NCI-H510A (cell line): ENCODE measurements around the gene NEUROD1.

Source experiments
- DNase-seq: peaks from one replicate; lab custom pipeline; 2025; lab: John Stamatoyannopoulos, UW

NEUROD1 gene

GRCh38 chr2:181680937-181681811 lies 857 bp upstream of the NEUROD1 start:
- no peak for DNase-seq

- no peak for DNase-seq
Observed at GRCh38 chr2:181679544-181679979, 755 bp downstream of the NEUROD1 start.

- DNase-seq, result no peak
Observed at GRCh38 chr2:181678861-181679543, 1.3 kb downstream of the NEUROD1 start.

DNA sequence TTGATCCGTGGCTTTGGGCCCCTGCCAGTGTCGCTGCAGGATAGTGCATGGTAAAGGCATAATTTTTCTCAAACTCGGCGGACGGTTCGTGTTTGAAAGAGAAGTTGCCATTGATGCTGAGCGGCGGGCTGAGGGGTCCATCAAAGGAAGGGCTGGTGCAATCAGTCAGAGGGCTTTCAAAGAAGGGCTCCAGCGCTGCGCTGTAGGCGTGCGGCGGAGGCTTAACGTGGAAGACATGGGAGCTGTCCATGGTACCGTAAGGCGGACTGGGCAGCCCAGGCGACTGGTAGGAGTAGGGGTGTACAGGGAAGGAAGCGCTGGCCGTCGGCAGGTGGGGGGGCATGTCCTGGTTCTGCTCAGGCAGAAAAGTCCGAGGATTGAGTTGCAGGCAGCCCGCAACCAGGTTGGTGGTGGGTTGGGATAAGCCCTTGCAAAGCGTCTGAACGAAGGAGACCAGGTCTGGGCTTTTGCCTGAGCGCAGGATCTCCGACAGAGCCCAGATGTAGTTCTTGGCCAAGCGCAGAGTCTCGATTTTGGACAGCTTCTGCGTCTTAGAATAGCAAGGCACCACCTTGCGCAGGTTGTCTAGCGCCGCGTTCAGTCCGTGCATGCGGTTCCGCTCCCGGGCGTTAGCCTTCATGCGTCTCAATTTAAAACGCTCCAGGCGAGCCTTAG lies 2.3 kb downstream of the NEUROD1 start:
- no peak for DNase-seq

- DNase-seq, result no peak
Observed at GRCh38 chr2:181675254-181675653, 5.1 kb downstream of the NEUROD1 start.

GRCh38 chr2:181674461-181674860 lies 5.9 kb downstream of the NEUROD1 start:
- no peak for DNase-seq

DNA sequence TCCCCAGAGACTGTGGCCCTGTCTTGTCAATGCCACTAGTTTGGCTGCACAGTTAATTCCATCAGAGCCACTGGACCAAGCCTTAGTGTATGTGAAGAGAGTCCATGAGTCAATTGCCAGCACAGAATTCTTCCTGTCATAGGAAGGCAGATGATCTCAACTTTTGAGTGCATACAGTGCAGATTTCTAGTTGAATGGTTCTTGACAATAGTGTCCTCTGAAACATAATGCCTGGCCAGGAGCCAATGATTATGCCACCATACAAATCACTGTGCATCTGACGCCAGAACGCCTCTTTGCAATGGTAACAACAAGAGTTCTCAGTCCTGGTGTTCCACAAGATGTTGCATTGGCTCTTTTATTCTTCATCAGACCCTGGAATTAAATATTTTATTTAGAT lies 7.1 kb downstream of the NEUROD1 start:
- peak; percentile 69 for DNase-seq

GRCh38 chr2:181672255-181673008 lies 7.9 kb downstream of the NEUROD1 start:
- no peak for DNase-seq

DNA sequence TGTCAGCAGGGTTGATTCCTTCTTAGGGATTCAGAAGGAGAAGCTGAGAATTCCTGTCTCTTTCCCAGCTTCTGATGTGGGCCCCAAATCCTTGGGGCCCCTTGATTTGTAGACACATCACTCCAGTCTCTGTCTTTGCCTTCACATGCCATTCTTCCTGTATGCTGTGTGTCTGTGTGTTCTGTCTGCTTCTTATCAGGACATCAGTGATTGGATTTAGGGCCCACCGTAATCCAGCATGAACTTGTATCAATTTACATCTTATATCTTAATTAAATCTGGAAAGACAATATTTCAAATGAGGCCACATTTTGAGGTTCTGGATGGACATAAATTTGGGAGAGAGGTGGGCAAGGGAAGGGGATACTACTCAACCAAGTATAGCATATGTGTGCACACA lies 9.7 kb downstream of the NEUROD1 start:
- DNase-seq, result no peak

DNA sequence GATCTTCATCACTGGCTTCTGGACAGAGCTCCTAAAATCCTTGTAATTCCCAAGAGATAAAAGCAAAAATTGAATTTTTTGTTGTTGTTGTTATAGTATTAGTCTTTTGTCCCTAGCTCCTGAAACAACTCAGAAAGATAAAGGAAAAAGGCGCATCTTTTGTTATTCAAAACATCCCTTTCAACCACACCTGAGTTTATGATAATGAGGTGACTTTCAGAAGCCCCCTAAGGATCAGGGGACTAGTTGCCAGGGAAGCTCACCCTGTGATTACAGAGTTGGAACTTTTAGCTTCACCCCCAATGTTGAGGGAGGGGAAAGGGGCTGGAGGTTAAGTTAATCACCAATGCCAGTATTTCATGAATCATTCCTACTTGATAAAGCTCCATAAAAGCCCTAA lies 13.1 kb downstream of the NEUROD1 start:
- no peak for DNase-seq

GRCh38 chr2:181662287-181662686 lies 18.0 kb downstream of the NEUROD1 start:
- no peak for DNase-seq

- no peak for DNase-seq
Observed at GRCh38 chr2:181660181-181660580, 20.1 kb downstream of the NEUROD1 start.

DNA sequence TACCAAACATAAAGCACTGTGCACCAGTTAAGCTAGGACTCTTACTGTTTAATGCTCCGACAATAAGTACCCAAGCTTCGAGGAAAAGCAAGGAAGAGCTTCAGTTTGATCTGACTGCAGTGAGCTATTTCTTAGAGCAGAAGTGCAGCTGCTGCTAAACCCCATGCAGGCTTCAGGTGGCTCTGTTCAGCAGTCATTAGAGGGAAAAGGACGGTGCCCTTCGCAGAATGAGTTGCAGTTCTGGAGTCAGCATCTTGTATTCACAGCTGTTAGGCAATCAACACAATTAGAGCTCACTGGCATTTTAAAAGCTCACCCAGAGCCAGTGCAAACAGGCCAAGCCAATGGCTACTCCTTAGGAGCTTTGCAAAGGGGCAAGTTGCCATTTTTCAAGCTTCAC lies 21.9 kb downstream of the NEUROD1 start:
- DNase-seq, result peak; percentile 15

DNA sequence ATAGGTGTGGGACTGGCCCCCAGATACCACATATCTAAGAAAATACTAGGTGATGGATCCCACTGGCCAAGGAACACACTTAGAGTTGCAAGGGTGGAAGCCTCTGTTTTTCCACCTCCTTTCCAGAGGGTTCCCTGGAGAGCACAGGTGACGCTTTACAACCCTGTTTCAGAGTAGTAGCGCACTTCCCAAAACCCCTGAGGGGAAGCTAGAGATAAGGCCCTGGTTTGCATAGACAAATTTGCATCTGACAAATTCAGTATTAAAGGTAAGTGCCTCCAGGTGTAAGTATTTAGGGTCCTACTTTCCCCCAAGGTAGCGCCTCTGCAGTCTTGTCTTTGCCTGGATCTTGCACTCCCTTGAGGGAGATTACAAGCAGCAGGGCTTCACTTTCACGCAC lies 22.9 kb downstream of the NEUROD1 start:
- DNase-seq, result no peak

GRCh38 chr2:181656450-181657291 lies 23.6 kb downstream of the NEUROD1 start, which contains the start of gene CERKL:
Gene CERKL, minus strand, starts transcription at chr2:181657105. Its CDS starts 99 bp downstream, at chr2:181657006.
- peak; percentile 68 for DNase-seq

DNA sequence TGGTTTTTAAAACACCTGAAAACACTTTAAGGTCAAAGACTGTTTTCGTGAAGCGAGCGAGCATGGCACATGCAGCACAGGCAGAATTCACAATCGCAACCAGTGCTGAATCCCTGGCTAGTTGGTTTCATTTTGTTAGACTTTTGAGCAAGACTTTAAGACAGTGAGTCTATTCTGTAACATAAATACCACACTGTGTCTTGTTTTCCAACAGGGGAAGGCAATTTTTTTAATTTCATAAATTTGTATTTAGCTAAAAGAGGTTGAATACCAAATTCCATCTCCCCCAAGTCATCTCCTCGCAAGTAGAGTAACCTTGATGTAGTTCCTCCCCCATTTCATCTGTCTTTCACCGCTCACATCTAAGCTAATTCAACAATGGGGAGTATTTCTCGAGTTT lies 24.8 kb downstream of the NEUROD1 start:
- no peak for DNase-seq

GRCh38 chr2:181649436-181649979 lies 30.8 kb downstream of the NEUROD1 start:
- no peak for DNase-seq

DNA sequence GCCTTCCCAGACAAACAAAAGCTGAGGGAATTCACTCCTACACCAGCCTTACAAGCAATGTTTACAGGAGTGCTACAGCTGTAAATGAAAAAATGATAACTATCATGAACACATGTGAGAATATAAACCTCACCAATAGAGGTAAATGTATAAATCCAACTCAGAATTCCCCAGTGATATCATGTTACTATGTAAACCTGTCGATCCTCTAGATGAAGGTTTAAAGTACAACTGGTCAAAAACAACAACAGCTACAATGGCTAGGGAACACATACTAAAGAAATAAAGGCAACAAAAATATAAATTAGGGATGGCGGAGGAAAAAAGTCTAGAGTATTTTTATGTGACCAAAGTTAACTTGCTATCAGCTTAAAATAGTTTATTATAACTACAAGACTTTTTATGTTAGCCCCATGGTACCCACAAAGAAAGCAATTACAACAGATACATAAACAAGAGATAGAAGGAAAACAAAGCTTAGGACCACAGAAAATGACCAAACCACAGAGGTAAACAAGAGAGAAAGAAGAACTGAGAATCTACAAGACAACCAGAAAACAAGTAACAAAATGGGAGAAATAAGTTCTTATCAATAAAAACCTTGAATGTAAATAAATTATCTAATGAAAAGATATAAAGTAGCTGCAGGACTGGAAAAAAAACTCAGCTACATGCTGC lies 31.7 kb downstream of the NEUROD1 start:
- DNase-seq, result no peak

- no peak for DNase-seq
Observed at GRCh38 chr2:181646415-181646987, 33.8 kb downstream of the NEUROD1 start.

- DNase-seq, result no peak
Observed at GRCh38 chr2:181643151-181643550, 37.2 kb downstream of the NEUROD1 start.
